HepG2 (cell line): ENCODE measurements around the gene NFIC. TPM values are rescaled to one million over a fixed set of nuclear protein-coding genes. Genes with fewer than 3 reads are reported as not detected.
A peak's percentile ranks its signal among the peaks of the same experiment; 100 is the strongest.

Source experiments
- ATAC-seq: fragments of 200-7000 bp; cut with Tn5 transposase; 3 replicates; pipeline ENCODE4 v1.9.1; 2020; ENCODE audit warnings: mild to moderate bottlenecking, moderate library complexity
- BruUV-seq: library from RNA; stranded (reverse); fragments of 400-500 nt; replicated peaks from 2 replicates; lab custom pipeline; 2021; lab: Mats Ljungman, UMichigan
- CTCF ChIA-PET: fragments of 300-600 bp; formaldehyde crosslinking; extraction: SDS; loops from one replicate; lab custom pipeline; 2021; ENCODE audit warnings: low total read pairs, inconsistent platforms, low intra/inter-chr PET ratio; lab: Yijun Ruan, JAX
- POLR2A ChIA-PET: fragments of 350-600 bp; sonication (Branson Sonifier 250); formaldehyde crosslinking; loops from one replicate; lab custom pipeline; 2020; ENCODE audit warnings: antibody characterized with exemption, inconsistent platforms; lab: Yijun Ruan, JAX
- DNase-seq: peaks from one replicate; pipeline ENCODE4 v3.0.0-alpha.2; 2015; ENCODE audit warnings: low spot score
- FAIRE-seq: peaks from 3 replicates; lab custom pipeline; 2011; peaks lifted over from hg19 to GRCh38; lab: Jason Lieb, UNC
- H2AFZ ChIP-seq: one replicate; pipeline ENCODE4 v1.6.1; 2011; ENCODE audit warnings: low read length, inconsistent platforms
- H3K27ac ChIP-seq: fragments of 300-600 bp; 3 replicates; pipeline ENCODE4 v1.8.0; 2011; ENCODE audit warnings: mixed run types, mild to moderate bottlenecking, mixed read lengths, low read length, inconsistent platforms; ENCODE audit not compliant: insufficient read depth; ENCODE audit errors: extremely low read length
- H3K27me3 ChIP-seq, 2 experiments: fragments of 200-600 bp in 1 of 2; 2 replicates in 1 of 2; 3 replicates in 1 of 2; pipeline versions ENCODE4 v1.6.0 to v1.8.0; 2011; ENCODE audit warnings: low read length in 2 of 2, mild to moderate bottlenecking in 2 of 2, moderate library complexity in 2 of 2, inconsistent platforms in 1 of 2; ENCODE audit not compliant: insufficient read depth in 2 of 2, control insufficient read depth in 1 of 2
- H3K36me3 ChIP-seq, 2 experiments: fragments of 200-600 bp in 1 of 2; replicated peaks in 1 of 2; 2 replicates in 1 of 2; 3 replicates in 1 of 2; pipeline versions ENCODE4 v1.5.1 to v1.8.0; 2011; ENCODE audit warnings: low read length in 2 of 2, inconsistent platforms in 1 of 2; ENCODE audit not compliant: insufficient read depth in 2 of 2, control insufficient read depth in 1 of 2
- H3K4me1 ChIP-seq: 2 replicates; pipeline ENCODE4 v1.5.1; 2012; ENCODE audit warnings: low read length, inconsistent platforms; ENCODE audit not compliant: insufficient read depth
- H3K4me2 ChIP-seq: 2 replicates; pipeline ENCODE4 v1.6.0; 2011; ENCODE audit warnings: low read depth, low read length, inconsistent platforms
- H3K4me3 ChIP-seq, 3 experiments: fragments of 200-600 bp in 1 of 3; sonication (generic), shearing (Covaris generic) in 1 of 3; replicated peaks in 1 of 3; 2 replicates each; pipeline ENCODE4 v1.5.1; 2011 to 2016; ENCODE audit warnings: low read length in 3 of 3, inconsistent platforms in 2 of 3, low read depth in 2 of 3, mild to moderate bottlenecking in 2 of 3, control low read depth in 1 of 3, mixed read lengths in 1 of 3; ENCODE audit not compliant: insufficient read depth in 1 of 3
- H3K79me2 ChIP-seq: one replicate; pipeline ENCODE4 v1.6.1; 2011; ENCODE audit warnings: low read length, inconsistent platforms; ENCODE audit not compliant: insufficient read depth
- H3K9ac ChIP-seq: 2 replicates; pipeline ENCODE4 v1.6.0; 2011; ENCODE audit warnings: mild to moderate bottlenecking, low read depth, low read length, inconsistent platforms; ENCODE audit not compliant: insufficient read depth
- H3K9me3 ChIP-seq: 2 replicates; pipeline ENCODE4 v1.5.1; 2012; ENCODE audit warnings: mild to moderate bottlenecking, low read length
- H4K20me1 ChIP-seq: 2 replicates; pipeline ENCODE4 v1.6.0; 2011; ENCODE audit warnings: inconsistent platforms, mild to moderate bottlenecking, low read length, moderate library complexity; ENCODE audit not compliant: insufficient read depth
- ATAD3A ChIP-seq: sonication (generic); formaldehyde crosslinking; IDR thresholded peaks from 2 replicates; pipeline ENCODE4 v1.4.0; 2020; ENCODE audit warnings: missing genetic modification reagents
- EHMT2 ChIP-seq: fragments of 200-600 bp; sonication (generic); IDR thresholded peaks from 2 replicates; pipeline ENCODE4 v1.7.0; 2017; ENCODE audit warnings: antibody characterized with exemption, low read depth, low read length, borderline replicate concordance
- HMG20A ChIP-seq: IDR thresholded peaks from 2 replicates; pipeline ENCODE4 v1.6.1; 2016; ENCODE audit warnings: borderline replicate concordance
- REPIN1 ChIP-seq: sonication (generic); formaldehyde crosslinking; IDR thresholded peaks from 2 replicates; pipeline ENCODE4 v1.8.0; 2022; ENCODE audit warnings: missing genetic modification reagents, low read depth, mild to moderate bottlenecking, borderline replicate concordance
- SALL1 ChIP-seq: sonication (generic); formaldehyde crosslinking; IDR thresholded peaks from 2 replicates; pipeline ENCODE4 v1.8.0; 2022; ENCODE audit warnings: mild to moderate bottlenecking, missing genetic modification reagents
- SMAD1 ChIP-seq: sonication (generic); formaldehyde crosslinking; IDR thresholded peaks from 2 replicates; pipeline ENCODE4 v1.4.0; 2020; ENCODE audit warnings: missing genetic modification reagents, low read depth, mild to moderate bottlenecking, borderline replicate concordance
- SP2 ChIP-seq: sonication (generic); formaldehyde crosslinking; IDR thresholded peaks from 2 replicates; pipeline ENCODE4 v1.5.1; 2020; ENCODE audit warnings: mild to moderate bottlenecking, missing genetic modification reagents
- THAP8 ChIP-seq: sonication (generic); formaldehyde crosslinking; IDR thresholded peaks from 2 replicates; pipeline ENCODE4 v1.5.1; 2020; ENCODE audit warnings: missing genetic modification reagents, mild to moderate bottlenecking, borderline replicate concordance
- ZFX ChIP-seq: sonication (generic); formaldehyde crosslinking; IDR thresholded peaks from 2 replicates; pipeline ENCODE4 v1.4.0; 2020; ENCODE audit warnings: mild to moderate bottlenecking, low read depth, missing genetic modification reagents, moderate library complexity
- ZKSCAN1 ChIP-seq: fragments of 150-350 bp; IDR thresholded peaks from 2 replicates; pipeline ENCODE4 v1.6.1; 2014; ENCODE audit warnings: low read length
- ZNF431 ChIP-seq: sonication (generic); formaldehyde crosslinking; IDR thresholded peaks from 2 replicates; pipeline ENCODE4 v1.9.0; 2022; ENCODE audit warnings: missing genetic modification reagents, low read depth, mild to moderate bottlenecking, borderline replicate concordance
- ZNF614 ChIP-seq: IDR thresholded peaks from 2 replicates; pipeline ENCODE4 v1.6.1; 2018; ENCODE audit warnings: missing biosample characterization, missing genetic modification reagents, inconsistent platforms, borderline replicate concordance
- ZNF687 ChIP-seq: sonication (generic); formaldehyde crosslinking; IDR thresholded peaks from 2 replicates; pipeline ENCODE4 v1.5.1; 2020; ENCODE audit warnings: mild to moderate bottlenecking, missing genetic modification reagents, moderate library complexity
- ZSCAN12 ChIP-seq: sonication (generic); formaldehyde crosslinking; IDR thresholded peaks from 2 replicates; pipeline ENCODE4 v1.9.0; 2021; ENCODE audit warnings: mild to moderate bottlenecking, missing genetic modification reagents
- WGBS: methylation state at CpG from one replicate; pipeline ENCODE4 v1.1.6; 2017; ENCODE audit warnings: low lambda C conversion rate; 5-methylcytosine and 5-hydroxymethylcytosine counted together
- in situ Hi-C: cut with HindIII; loops from 2 replicates; pipeline ENCODE4 v1.10.0; 2017; ENCODE audit warnings: low pct_unique_long_range_greater_than_20kb; ENCODE audit not compliant: extremely low pct_ligation_motif_present
- intact Hi-C: fragments of 100-400 bp; cut with micrococcal nuclease; formaldehyde crosslinking; loops from one replicate; pipeline ENCODE4 v1.10.0; 2022; ENCODE audit not compliant: unreplicated experiment
- polyA plus RNA-seq, 8 experiments: library from polyadenylated mRNA; depleted of rRNA in 3 of 8; stranded (reverse) in 7 of 8; unstranded in 1 of 8; fragments of >200 nt; fragmentation: Illumina TruSeq in 4 of 8; extraction: Trizol in 4 of 8; gene quantifications; 2 replicates each; pipeline versions ENCODE4 v1.2.1 to v1.2.3, GENCODE V29; 2011 to 2016; ENCODE audit warnings: low read depth in 4 of 8, missing spikeins in 1 of 8, mixed read lengths in 1 of 8; ENCODE audit not compliant: insufficient read depth in 1 of 8
- total RNA-seq, 5 experiments: library from RNA; depleted of rRNA; stranded (reverse); fragments of >200 nt; fragmentation: Illumina TruSeq; extraction: Trizol; gene quantifications; 2 replicates each; pipeline ENCODE4 v1.2.3, GENCODE V29; 2016; ENCODE audit warnings: low read depth in 1 of 5
- TF ChIP-seq, protein P1 (sequence below): sonication (generic); formaldehyde crosslinking; IDR thresholded peaks from 2 replicates; pipeline ENCODE4 v1.4.0; 2020; ENCODE audit warnings: missing genetic modification reagents
- TF ChIP-seq, protein P2 (sequence below): sonication (generic); formaldehyde crosslinking; IDR thresholded peaks from 2 replicates; pipeline ENCODE4 v1.9.0; 2022; ENCODE audit warnings: missing genetic modification reagents, mild to moderate bottlenecking, borderline replicate concordance

The NFIC gene
- total and polyA plus RNA-seq, 2 of the 13 experiments (the other 11 are each of a cell fraction or from before 2014, with no cell fraction given) = 1.3 to 2.5 TPM

- H3K9ac ChIP-seq = no peak overlapping the region
- CTCF ChIA-PET = no interaction called here
- no peaks in the 10 kb centered on the region for H3K27me3 ChIP-seq
- H3K79me2 ChIP-seq = peaks cover 58% of the 10 kb centered on the region
- POLR2A ChIA-PET = no interaction called here
- peaks cover 15% of the 10 kb centered on the region for H3K4me1 ChIP-seq
- no peak for FAIRE-seq
- H3K36me3 ChIP-seq = peaks cover 7 to 26% of the 10 kb centered on the region in 2 experiments; a peak in 4 of 5 replicates
- no peak overlapping the region for H3K4me3 ChIP-seq
- H3K27ac ChIP-seq = no peak overlapping the region
- no peak overlapping the region for H2AFZ ChIP-seq
- 88% methylated on average over 9 of the region's 15 CpGs for WGBS
- no TSS peak for BruUV-seq
- H3K4me2 ChIP-seq = no peak overlapping the region
- peaks cover 34% of the 10 kb centered on the region; the same call in 1 of the 2 replicates for H4K20me1 ChIP-seq
- no peaks in the 10 kb centered on the region for H3K9me3 ChIP-seq
- ATAC-seq = no peak
- in situ Hi-C loops = no loop called here
- intact Hi-C loops = no loop called here
- no peak for DNase-seq
- no peak for TF ChIP-seq SP2
- TF ChIP-seq ZFX = no peak
- no peak for TF ChIP-seq SMAD1
- peak; percentile 20; the same call in 1 of the 2 replicates for TF ChIP-seq ZNF687 (CRISPR knock-in tag)
- TF ChIP-seq ZNF614 (CRISPR knock-in tag) = no peak
- TF ChIP-seq ZSCAN12 (CRISPR knock-in tag) = no peak
- TF ChIP-seq, protein P1, sequence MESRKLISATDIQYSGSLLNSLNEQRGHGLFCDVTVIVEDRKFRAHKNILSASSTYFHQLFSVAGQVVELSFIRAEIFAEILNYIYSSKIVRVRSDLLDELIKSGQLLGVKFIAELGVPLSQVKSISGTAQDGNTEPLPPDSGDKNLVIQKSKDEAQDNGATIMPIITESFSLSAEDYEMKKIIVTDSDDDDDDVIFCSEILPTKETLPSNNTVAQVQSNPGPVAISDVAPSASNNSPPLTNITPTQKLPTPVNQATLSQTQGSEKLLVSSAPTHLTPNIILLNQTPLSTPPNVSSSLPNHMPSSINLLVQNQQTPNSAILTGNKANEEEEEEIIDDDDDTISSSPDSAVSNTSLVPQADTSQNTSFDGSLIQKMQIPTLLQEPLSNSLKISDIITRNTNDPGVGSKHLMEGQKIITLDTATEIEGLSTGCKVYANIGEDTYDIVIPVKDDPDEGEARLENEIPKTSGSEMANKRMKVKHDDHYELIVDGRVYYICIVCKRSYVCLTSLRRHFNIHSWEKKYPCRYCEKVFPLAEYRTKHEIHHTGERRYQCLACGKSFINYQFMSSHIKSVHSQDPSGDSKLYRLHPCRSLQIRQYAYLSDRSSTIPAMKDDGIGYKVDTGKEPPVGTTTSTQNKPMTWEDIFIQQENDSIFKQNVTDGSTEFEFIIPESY (CRISPR knock-in tag) = peak; percentile 98
- no peak for TF ChIP-seq EHMT2
- no peak for TF ChIP-seq ZNF431 (CRISPR knock-in tag)
- TF ChIP-seq SALL1 (CRISPR knock-in tag) = no peak
- TF ChIP-seq ATAD3A (CRISPR knock-in tag) = no peak
- no peak for TF ChIP-seq REPIN1
- TF ChIP-seq HMG20A (CRISPR knock-in tag) = no peak
- TF ChIP-seq ZKSCAN1 = no peak
- TF ChIP-seq THAP8 = no peak
- TF ChIP-seq, protein P2, sequence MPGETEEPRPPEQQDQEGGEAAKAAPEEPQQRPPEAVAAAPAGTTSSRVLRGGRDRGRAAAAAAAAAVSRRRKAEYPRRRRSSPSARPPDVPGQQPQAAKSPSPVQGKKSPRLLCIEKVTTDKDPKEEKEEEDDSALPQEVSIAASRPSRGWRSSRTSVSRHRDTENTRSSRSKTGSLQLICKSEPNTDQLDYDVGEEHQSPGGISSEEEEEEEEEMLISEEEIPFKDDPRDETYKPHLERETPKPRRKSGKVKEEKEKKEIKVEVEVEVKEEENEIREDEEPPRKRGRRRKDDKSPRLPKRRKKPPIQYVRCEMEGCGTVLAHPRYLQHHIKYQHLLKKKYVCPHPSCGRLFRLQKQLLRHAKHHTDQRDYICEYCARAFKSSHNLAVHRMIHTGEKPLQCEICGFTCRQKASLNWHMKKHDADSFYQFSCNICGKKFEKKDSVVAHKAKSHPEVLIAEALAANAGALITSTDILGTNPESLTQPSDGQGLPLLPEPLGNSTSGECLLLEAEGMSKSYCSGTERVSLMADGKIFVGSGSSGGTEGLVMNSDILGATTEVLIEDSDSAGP = 0 out of 2 replicates have a peak, but pooled peaks have one; percentile 19
Observed at GRCh38 chr19:3516675-3517207, 150.4 kb downstream of the NFIC start.
